Tongue (tissue), 2 donors: ENCODE data around the gene FAM9A. TPM values are rescaled to one million over a fixed set of nuclear protein-coding genes. Genes with fewer than 3 reads are reported as not detected.

Source experiments
- DNase-seq: peaks from one replicate; pipeline ENCODE4 v3.0.0-alpha.2; 2015
- total RNA-seq: library from RNA; depleted of rRNA; stranded (reverse); fragments of >200 nt; gene quantifications from one replicate; pipeline ENCODE4 v1.2.3, GENCODE V29; 2014

The FAM9A gene
- not detected for total RNA-seq

- no peak for DNase-seq
Observed at GRCh38 chrX:8801041-8801599, at the start of gene FAM9A. Gene FAM9A (minus strand): TSS chrX:8801383. CDS start chrX:8800171, 1,212 bp downstream.

GRCh38 chrX:8850478-8850877, 49.3 kb upstream of the FAM9A start:
- DNase-seq: no peak

- DNase-seq: no peak
Observed at GRCh38 chrX:8849945-8850344, 48.8 kb upstream of the FAM9A start.

- no peak for DNase-seq
Observed at GRCh38 chrX:8849458-8849857, 48.3 kb upstream of the FAM9A start.

GRCh38 chrX:8848911-8849310, 47.7 kb upstream of the FAM9A start:
- no peak for DNase-seq

GRCh38 chrX:8848441-8848840, 47.3 kb upstream of the FAM9A start:
- no peak for DNase-seq

GRCh38 chrX:8847360-8847759, 46.2 kb upstream of the FAM9A start:
- DNase-seq: no peak

GRCh38 chrX:8846266-8846665, 45.1 kb upstream of the FAM9A start:
- DNase-seq: peak; percentile 32

- DNase-seq: no peak
Observed at GRCh38 chrX:8845469-8845868, 44.3 kb upstream of the FAM9A start.

GRCh38 chrX:8845060-8845459, 43.9 kb upstream of the FAM9A start:
- DNase-seq: peak; percentile 55

GRCh38 chrX:8844157-8844556, 43.0 kb upstream of the FAM9A start:
- DNase-seq: no peak

- DNase-seq: no peak
Observed at GRCh38 chrX:8841911-8842310, 40.7 kb upstream of the FAM9A start.

- no peak for DNase-seq
Observed at GRCh38 chrX:8834392-8834791, 33.2 kb upstream of the FAM9A start.

GRCh38 chrX:8832582-8833378, 31.6 kb upstream of the FAM9A start:
- DNase-seq: no peak

GRCh38 chrX:8823698-8824097, 22.5 kb upstream of the FAM9A start:
- no peak for DNase-seq

- no peak for DNase-seq
Observed at GRCh38 chrX:8822002-8822401, 20.8 kb upstream of the FAM9A start.

- DNase-seq: no peak
Observed at GRCh38 chrX:8820910-8821527, 19.8 kb upstream of the FAM9A start.

GRCh38 chrX:8815460-8816065, 14.4 kb upstream of the FAM9A start:
- DNase-seq: peak; percentile 72

- no peak for DNase-seq
Observed at GRCh38 chrX:8813036-8813435, 11.9 kb upstream of the FAM9A start.

GRCh38 chrX:8811611-8812010, 10.4 kb upstream of the FAM9A start:
- DNase-seq: no peak

- no peak for DNase-seq
Observed at GRCh38 chrX:8808661-8809060, 7.5 kb upstream of the FAM9A start.

- no peak for DNase-seq
Observed at GRCh38 chrX:8805974-8806373, 4.8 kb upstream of the FAM9A start.

GRCh38 chrX:8805046-8805445, 3.9 kb upstream of the FAM9A start:
- peak; percentile 9 for DNase-seq
